HG02970 (cell line): ENCODE data around the gene PLA2G6.
"Not testable (repeated sequence)": the region's sequence is repeated elsewhere in the genome, so short reads cannot be mapped to it uniquely, and the experiment has no call there.

ENCODE experiments used
- ATAC-seq: cut with Tn5 transposase; IDR thresholded peaks from one replicate; pipeline ENCODE4 v1.9.1; 2021; ENCODE audit warnings: mild to moderate bottlenecking, moderate library complexity, moderate number of reproducible peaks; ENCODE audit not compliant: unreplicated experiment, low FRiP score

PLA2G6 gene

DNA sequence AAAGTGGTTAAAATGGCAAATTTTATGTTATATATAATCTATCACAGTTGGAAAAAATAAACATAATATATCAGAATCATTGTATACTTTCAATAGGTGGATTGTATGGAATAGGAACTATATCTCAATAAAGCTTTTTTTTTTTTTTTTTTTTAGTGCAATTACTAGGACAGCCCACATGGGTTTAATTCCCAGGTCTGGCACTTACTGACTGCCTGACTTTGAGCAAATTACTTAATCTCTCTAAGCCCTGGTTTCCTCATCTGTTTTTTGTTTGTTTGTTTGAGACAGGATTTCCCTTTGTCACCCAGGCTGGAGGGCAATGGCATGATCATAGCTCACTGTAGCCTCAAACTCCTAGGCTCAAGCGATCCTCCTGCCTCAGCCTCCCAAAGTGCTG, 45.0 kb downstream of the PLA2G6 start:
- no peak for ATAC-seq

GRCh38 chr22:38135133-38135706, 46.4 kb downstream of the PLA2G6 start:
- ATAC-seq: no peak

- no peak for ATAC-seq
Observed at GRCh38 chr22:38133331-38133730, 48.3 kb downstream of the PLA2G6 start.

DNA sequence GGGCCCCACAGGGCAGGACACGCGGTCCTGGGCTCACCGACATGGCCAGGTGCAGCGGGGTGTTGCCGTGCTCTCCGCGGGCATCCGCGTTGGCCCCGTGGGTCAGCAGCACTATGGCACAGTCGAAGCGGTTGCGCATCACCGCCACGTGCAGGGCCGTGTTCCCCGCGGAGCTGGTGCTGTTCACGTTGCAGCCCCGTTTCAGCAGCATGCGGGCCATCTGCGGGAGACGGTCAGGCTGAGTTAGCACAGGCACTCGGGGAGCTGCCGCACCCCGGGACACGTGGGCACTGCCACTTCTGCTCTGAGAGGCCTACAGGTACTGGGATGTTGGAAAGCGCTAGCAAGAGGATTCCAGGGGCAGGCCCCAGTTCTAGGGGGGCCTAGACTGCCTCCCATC, 48.8 kb downstream of the PLA2G6 start:
- ATAC-seq: no peak

- no peak for ATAC-seq
Observed at GRCh38 chr22:38132136-38132535, 49.5 kb downstream of the PLA2G6 start.

DNA sequence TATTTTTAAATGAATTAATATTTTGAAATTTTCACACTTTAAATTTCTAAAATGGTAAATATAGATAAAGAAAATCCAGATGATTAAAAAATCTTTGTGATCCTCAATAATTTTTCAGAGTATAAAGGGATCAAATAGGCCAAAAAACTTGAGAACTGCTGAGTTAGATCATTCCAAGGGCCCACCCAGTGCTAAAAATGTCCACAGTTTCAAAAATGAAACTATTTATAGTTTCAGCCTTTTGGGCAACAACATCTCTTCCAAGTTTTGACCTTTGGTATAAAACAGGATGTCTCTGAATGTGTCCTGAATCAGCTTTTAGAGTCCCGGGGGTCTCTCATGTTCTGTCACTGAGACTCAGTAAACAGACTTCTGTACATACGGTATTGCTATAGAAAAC, 50.2 kb downstream of the PLA2G6 start:
- no peak for ATAC-seq

GRCh38 chr22:38129856-38130255, 51.8 kb downstream of the PLA2G6 start:
- ATAC-seq: no peak

DNA sequence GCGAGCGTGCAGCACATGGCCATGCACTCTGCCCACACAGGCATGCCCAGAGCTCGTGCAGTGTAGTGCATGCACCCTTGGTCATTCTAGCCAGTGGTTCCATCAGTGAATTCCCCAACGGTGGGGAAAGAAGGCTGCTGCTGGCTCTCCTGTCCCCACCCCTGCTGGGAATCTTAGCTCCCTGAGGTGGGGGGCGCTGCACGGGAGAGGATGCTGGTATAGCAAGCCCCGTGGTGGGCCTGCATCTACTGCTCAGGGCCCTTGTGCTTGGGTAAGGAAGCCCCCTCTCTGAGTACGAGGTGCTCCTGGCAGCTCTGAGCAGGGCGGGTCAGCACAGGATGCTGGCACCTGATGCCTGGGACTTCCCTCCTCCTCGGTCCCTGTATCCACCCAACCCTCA, 52.6 kb downstream of the PLA2G6 start:
- no peak for ATAC-seq

GRCh38 chr22:38127869-38128268, 53.8 kb downstream of the PLA2G6 start:
- ATAC-seq: no peak

GRCh38 chr22:38126928-38127668, 54.5 kb downstream of the PLA2G6 start:
- ATAC-seq: no peak

DNA sequence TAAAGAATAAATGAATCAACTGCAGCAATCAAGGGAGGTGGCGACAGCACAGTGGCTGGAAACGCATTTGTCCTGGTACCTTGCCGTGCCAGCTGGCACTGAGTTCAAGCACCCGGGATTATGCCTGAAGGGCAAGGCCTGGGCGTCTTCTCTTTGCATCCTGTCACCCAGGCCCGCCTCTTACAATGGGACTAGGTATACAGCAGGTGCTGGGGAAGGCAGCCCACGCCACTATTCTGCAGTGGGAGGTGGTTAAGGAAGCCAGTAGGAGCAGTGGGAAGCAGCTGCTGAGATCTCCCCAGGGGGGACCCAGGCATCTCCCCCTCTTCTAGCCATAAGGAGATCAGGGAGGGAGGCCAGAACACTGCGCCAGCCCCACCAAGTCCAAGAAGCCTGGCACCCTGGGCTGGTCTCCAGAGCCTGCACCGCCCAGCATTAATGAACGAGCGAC, 55.9 kb downstream of the PLA2G6 start:
- no peak for ATAC-seq

DNA sequence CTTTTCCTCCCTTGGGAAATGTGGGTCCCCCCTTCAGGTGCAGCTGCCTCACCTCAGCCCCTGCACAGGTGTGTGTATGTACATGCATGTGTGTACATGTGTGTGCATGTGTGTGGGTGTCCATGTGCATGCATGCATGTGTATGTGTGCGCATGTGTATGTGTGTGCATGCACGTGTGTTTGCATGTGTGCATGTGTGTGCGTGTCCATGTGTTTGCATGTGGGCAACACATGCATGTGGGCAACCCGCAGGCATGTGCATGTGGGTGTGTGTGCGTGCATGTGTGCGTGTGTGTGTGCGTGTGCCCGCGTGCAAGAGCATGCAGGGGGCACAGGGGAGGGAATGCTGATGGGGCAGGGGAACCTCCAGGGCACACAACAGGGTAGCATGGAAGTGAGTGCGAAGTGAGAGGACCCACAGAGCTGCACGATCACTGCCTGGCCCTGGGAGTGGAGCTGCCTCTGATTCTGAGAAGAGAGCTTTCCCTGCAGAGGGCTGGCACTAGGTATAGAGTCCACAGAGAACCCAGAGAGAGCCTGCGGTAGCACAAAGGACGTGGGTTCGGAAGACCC, 56.5 kb downstream of the PLA2G6 start:
- no peak for ATAC-seq

GRCh38 chr22:38124236-38124974, 57.2 kb downstream of the PLA2G6 start:
- ATAC-seq: no peak

DNA sequence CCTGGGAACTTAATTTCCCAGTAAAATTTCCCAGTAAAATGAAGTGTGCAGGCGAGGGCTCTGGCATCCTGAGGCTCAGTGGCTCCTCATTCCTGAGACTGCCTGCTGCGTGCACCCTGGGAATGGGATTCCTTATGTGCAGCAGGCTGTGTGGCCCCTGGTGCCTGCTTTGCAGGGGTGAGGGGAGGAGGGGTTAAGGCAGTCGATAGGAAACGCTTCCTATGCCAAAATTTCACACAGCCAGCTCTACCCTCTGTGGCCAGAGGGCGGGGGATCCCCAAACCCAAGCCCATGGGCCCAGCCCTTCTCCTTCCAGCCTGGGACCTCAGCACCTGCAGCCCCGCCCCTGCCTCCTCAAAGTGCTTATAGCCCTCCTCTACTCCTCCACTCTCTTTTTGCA, 59.0 kb downstream of the PLA2G6 start:
- no peak for ATAC-seq

GRCh38 chr22:38120359-38121110, 61.1 kb downstream of the PLA2G6 start:
- no peak for ATAC-seq

- not testable (repeated sequence) for ATAC-seq
Observed at GRCh38 chr22:38118747-38119146, 62.9 kb downstream of the PLA2G6 start.

DNA sequence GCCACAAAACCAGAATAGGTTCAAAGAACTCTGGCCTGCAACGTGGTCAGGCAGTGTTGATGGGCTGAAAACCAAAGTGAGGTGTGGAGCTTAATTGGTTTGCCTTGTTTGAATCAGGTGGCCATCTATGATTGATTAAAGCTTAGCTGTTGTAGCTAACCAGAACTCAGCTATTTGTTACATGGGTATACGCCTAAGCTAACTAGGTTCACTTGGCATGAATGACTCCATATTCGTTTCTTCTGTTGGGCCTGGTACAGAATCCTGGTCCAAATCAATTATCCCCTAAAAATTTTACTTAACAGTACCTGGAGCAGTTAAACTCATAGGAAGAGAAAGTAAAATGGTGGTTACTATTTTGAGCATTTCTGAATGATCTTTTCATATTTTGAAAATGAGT, 63.4 kb downstream of the PLA2G6 start:
- ATAC-seq: no peak

GRCh38 chr22:38117556-38117955, 64.1 kb downstream of the PLA2G6 start:
- not testable (repeated sequence) for ATAC-seq

DNA sequence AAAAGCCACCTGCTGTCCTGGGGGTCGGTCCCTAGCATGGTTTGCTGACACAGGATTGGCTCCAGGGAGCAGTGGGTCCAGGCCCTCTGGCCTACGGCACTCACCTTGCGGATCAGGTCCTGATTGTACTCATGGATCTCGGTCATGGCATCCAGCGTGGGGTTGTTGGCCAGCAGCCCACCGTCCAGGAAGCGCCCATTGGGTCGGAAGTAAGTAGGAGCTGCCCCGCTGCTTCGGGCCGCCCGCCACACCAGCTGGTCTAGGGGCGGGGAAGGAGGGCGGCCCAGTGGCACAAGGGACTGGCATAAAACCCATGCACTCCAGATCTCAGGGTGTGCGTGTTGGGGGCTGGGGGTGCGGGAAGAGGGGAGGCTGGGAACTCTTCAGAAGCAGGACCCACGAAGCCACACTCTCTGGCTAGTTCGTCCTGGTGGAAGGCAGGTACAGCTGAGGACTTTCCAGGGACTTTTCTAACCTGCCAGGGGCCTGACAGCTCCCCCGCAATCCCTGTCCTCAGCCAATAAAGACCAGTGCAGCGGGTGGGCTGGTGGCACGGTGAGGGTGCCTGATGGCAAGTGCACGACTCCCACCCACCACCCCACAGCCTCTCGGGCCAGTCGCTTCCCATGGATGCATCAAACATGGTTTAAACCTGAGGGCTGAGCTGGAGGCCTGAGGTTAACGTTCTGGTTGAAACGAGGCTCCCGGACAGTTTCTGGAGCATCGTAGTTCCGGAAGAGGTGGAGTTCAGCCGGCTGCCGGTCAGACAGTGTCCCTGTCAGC, 66.0 kb downstream of the PLA2G6 start:
- ATAC-seq: no peak
